ENCODE results near the gene INSYN2B.
A peak's percentile ranks its signal among the peaks of the same experiment; 100 is the strongest.

Gene INSYN2B

DNA sequence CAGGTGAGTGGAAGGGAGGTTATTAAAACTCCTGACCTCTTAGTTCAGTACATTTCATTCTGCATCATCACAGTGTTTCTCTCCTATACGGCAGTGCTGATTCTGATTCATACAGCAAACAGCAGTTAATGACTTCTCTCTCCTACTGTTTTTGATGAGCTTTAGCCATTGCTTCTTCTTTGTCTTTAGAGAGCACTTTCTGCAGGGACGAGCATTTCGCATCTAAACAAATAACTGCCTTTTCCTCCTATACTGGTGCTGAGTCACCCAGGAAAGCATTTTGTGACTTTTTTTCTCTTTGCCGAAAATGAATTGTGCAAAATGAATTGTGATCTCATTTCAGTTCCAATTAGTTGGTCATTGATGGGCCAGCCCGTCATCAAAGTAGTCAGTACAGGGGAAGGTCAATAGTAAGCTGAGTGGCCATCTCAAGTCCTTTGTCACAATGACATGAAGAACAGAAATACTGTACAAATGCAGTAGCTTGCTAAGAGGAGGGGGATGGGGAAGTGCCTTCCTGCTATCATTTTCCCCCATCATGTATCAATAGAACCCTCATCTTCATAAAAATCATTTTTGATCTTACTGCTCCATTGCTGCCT, 98.5 kb downstream of the INSYN2B start:
- DNase-seq (ENCODE audit: low spot score), result no peak
- in situ Hi-C loops (cut with MboI; ENCODE audit: low pct_unique_long_range_greater_than_20kb, low sequenced_read_pairs, unreplicated experiment), result no loop called here
- TF ChIP-seq, protein P1, sequence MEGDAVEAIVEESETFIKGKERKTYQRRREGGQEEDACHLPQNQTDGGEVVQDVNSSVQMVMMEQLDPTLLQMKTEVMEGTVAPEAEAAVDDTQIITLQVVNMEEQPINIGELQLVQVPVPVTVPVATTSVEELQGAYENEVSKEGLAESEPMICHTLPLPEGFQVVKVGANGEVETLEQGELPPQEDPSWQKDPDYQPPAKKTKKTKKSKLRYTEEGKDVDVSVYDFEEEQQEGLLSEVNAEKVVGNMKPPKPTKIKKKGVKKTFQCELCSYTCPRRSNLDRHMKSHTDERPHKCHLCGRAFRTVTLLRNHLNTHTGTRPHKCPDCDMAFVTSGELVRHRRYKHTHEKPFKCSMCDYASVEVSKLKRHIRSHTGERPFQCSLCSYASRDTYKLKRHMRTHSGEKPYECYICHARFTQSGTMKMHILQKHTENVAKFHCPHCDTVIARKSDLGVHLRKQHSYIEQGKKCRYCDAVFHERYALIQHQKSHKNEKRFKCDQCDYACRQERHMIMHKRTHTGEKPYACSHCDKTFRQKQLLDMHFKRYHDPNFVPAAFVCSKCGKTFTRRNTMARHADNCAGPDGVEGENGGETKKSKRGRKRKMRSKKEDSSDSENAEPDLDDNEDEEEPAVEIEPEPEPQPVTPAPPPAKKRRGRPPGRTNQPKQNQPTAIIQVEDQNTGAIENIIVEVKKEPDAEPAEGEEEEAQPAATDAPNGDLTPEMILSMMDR (IDR thresholded peaks at IDR 0.05; ENCODE audit: extremely low read depth, insufficient read depth, missing control alignments), result no peak

DNA sequence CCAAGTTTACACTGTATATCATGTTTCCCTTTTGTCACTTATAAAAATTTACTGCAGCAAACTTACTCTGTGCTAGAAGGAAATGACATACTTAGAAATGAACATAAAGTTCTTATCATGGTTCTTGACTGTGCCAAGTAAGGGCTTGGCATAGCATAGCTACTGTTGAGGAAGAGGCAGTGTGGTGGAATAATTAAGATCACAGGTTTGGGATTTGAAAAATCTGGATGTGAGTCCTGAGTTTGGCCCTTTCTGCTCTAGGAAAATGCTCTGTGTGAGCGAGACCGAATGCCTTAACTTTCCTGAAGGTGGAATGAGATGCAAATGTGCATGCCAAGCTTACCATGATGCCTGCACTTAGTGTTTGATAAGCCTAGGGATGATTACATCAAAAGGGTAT, 99.5 kb downstream of the INSYN2B start:
- DNase-seq (ENCODE audit: low spot score), result no peak
- in situ Hi-C loops (cut with MboI; ENCODE audit: low pct_unique_long_range_greater_than_20kb, low sequenced_read_pairs, unreplicated experiment), result no loop called here
- TF ChIP-seq, protein P1 (IDR thresholded peaks at IDR 0.05; ENCODE audit: extremely low read depth, insufficient read depth, missing control alignments), result no peak

DNA sequence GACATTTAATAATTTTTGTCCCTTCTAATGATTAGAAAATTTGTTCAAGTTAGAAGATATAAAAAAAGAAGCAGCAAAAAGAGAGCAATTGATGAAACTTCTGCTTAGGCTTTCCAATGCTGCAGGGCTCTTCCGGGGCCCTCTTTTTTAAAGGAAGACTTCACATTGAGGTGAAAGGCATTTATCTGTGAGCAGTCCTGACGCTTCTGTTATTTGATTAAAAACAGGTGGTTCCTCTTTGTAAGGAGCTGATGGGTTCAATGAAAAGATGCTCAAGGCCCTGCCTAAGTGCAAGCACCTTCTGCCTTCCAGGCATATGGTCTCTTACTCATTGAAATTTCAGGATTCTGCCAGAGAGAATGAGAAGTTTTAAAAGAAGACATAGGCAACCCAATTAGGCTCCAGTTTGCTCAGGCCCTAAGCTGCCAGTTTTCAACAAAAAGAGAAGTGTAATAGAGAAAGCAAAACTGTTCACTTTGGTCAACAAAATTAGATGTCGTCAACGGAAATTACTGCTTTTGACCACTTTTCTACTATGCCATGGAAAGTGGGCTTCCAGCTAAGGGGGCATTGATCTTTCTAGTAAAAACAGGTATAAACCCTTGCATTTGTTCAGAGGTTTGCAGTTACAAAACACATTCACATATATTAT, 100.2 kb downstream of the INSYN2B start:
- in situ Hi-C loops (cut with MboI; ENCODE audit: low pct_unique_long_range_greater_than_20kb, low sequenced_read_pairs, unreplicated experiment), result no loop called here
- TF ChIP-seq, protein P1 (IDR thresholded peaks at IDR 0.05; ENCODE audit: extremely low read depth, insufficient read depth, missing control alignments), result no peak
- peak; percentile 22 for DNase-seq (ENCODE audit: low spot score)

DNA sequence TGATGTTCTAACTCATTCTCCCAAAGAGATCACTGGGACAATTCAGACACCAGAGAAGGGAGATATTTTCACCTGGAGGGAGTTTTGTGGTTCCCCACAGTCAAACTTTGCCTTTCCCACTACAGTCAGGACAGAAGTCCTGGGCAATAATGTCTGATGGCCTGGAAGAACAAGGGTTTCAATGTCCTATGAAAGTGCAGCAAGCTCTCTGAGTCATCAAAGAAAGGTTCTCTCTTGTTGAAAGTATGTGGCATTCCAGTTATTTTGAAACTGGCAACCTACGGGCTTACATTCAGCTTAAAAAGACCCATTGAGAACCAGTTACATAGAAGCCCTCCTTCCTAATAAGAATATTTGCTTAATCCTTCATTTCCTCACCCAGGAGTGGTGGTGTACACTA, 103.9 kb downstream of the INSYN2B start:
- in situ Hi-C loops (cut with MboI; ENCODE audit: low pct_unique_long_range_greater_than_20kb, low sequenced_read_pairs, unreplicated experiment), result no loop called here
- DNase-seq (ENCODE audit: low spot score), result no peak
- TF ChIP-seq, protein P1 (IDR thresholded peaks at IDR 0.05; ENCODE audit: extremely low read depth, insufficient read depth, missing control alignments), result no peak

DNA sequence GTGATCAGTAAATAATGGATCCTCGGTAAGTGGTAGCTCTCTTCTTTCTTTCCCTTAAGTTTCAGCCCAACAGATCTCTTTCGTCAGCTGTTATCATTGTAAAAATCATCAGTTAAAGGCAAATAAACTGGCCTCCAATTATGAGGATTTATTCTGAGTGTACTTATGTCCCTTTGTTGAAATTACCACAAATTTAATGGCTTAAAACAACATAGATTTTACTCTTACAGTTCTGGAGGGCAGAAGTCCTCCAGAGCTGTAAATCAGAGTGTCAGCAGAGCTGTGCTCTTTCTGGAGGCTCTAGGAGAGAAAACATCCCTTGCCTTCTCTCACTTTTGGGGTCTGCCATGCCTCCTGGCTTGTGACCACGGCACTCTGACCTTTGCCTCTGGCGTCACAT, 104.6 kb downstream of the INSYN2B start:
- TF ChIP-seq, protein P1 (IDR thresholded peaks at IDR 0.05; ENCODE audit: extremely low read depth, insufficient read depth, missing control alignments), result no peak

DNA sequence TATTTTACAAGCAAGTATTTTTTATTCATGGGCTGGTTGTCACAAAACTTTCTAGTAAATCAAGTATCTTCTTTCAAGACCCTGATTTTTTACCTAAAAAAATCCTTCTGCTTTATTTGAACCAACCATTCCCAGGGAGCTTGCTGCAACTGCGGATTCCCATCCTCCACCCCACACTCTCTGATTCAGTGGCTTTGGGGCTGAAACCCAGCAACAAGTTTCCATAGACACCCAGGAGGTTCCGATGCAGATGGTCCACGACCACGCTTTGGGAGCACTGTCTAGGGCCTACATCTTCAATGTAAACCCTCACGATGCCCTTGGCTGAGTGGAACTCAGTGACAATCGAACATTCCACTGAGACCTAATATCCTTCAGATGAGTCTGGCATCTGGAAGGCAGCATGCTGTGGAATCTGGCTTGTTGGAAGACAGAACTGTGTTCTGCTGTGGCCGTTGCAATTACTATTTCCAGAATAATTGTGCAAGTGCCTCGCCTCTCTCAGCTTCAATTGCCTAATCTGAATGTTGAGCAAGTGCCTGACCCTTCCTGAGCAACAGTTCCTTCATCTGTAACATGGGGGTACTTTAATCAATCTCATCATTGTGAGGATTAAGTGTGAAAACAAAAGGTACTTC, 105.1 kb downstream of the INSYN2B start:
- no peak for DNase-seq (ENCODE audit: low spot score)
- in situ Hi-C loops (cut with MboI; ENCODE audit: low pct_unique_long_range_greater_than_20kb, low sequenced_read_pairs, unreplicated experiment), result no loop called here
- TF ChIP-seq, protein P1 (IDR thresholded peaks at IDR 0.05; ENCODE audit: extremely low read depth, insufficient read depth, missing control alignments), result no peak

More for the DNA sequence above, 104.6 kb downstream of the INSYN2B start:
- DNase-seq (ENCODE audit: low spot score), result no peak
- in situ Hi-C loops (cut with MboI; ENCODE audit: low pct_unique_long_range_greater_than_20kb, low sequenced_read_pairs, unreplicated experiment), result no loop called here

Data from GM13977 (cell line).